OCI-LY7 (cell line): ENCODE measurements around the gene SMARCD1. TPM values are rescaled to one million over a fixed set of nuclear protein-coding genes. Genes with fewer than 3 reads are reported as not detected.

Experiments used
- BruUV-seq: library from RNA; stranded (reverse); fragments of 400-500 nt; replicated peaks from 2 replicates; lab custom pipeline; 2021; lab: Mats Ljungman, UMichigan
- CTCF ChIA-PET: fragments of 300-600 bp; sonication (Branson Sonifier 250); formaldehyde crosslinking; loops from one replicate; lab custom pipeline; 2022; ENCODE audit warnings: antibody characterized with exemption; ENCODE audit not compliant: unreplicated experiment; lab: Charles Lee
- POLR2A ChIA-PET: fragments of 300-600 bp; sonication (Branson Sonifier 250); formaldehyde crosslinking; loops from one replicate; lab custom pipeline; 2022; ENCODE audit warnings: antibody characterized with exemption; lab: Charles Lee
- DNase-seq: peaks from one replicate; pipeline ENCODE4 v3.0.0-alpha.2; 2015; ENCODE audit warnings: low spot score
- H2AFZ ChIP-seq: fragments of 200-600 bp; sonication (generic), shearing (Covaris generic); 2 replicates; pipeline ENCODE4 v1.6.1; 2014; ENCODE audit warnings: mild to moderate bottlenecking, antibody characterized with exemption, low read length, moderate library complexity
- H3K27ac ChIP-seq: fragments of 200-600 bp; sonication (generic); 2 replicates; pipeline ENCODE4 v1.5.1; 2014; ENCODE audit warnings: mixed run types, low read depth, mild to moderate bottlenecking, moderate library complexity, low read length, inconsistent platforms; ENCODE audit not compliant: poor library complexity, severe bottlenecking
- H3K36me3 ChIP-seq: fragments of 200-600 bp; sonication (generic); 2 replicates; pipeline ENCODE4 v1.6.1; 2014; ENCODE audit warnings: mild to moderate bottlenecking, antibody characterized with exemption, low read length, moderate library complexity, mixed read lengths; ENCODE audit not compliant: insufficient read depth
- H3K4me1 ChIP-seq: fragments of 200-600 bp; sonication (generic); 2 replicates; pipeline ENCODE4 v1.5.1; 2014; ENCODE audit warnings: mild to moderate bottlenecking, low read length; ENCODE audit not compliant: insufficient read depth, poor library complexity, severe bottlenecking
- H3K4me2 ChIP-seq: fragments of 200-600 bp; sonication (generic); 2 replicates; pipeline ENCODE4 v1.6.1; 2014; ENCODE audit warnings: mild to moderate bottlenecking, low read length
- H3K4me3 ChIP-seq: fragments of 200-600 bp; sonication (generic); 2 replicates; pipeline ENCODE4 v1.5.1; 2014; ENCODE audit warnings: mild to moderate bottlenecking, low read depth, low read length; ENCODE audit not compliant: poor library complexity, severe bottlenecking
- H3K79me2 ChIP-seq: fragments of 200-600 bp; sonication (generic); 2 replicates; pipeline ENCODE4 v1.6.1; 2016; ENCODE audit warnings: low read depth, mild to moderate bottlenecking, low read length, moderate library complexity, mixed read lengths; ENCODE audit not compliant: insufficient read depth
- H3K9me2 ChIP-seq: fragments of 200-600 bp; sonication (generic); 2 replicates; pipeline ENCODE4 v1.6.1; 2016; ENCODE audit warnings: mild to moderate bottlenecking, low read length, mixed read lengths; ENCODE audit not compliant: insufficient read depth
- H3K9me3 ChIP-seq: fragments of 200-600 bp; sonication (generic); 2 replicates; pipeline ENCODE4 v1.6.1; 2014; ENCODE audit warnings: mild to moderate bottlenecking, mixed run types, low read length, mixed read lengths
- H4K20me1 ChIP-seq: fragments of 200-600 bp; sonication (generic); 2 replicates; pipeline ENCODE4 v1.6.1; 2014; ENCODE audit warnings: mild to moderate bottlenecking, antibody characterized with exemption, low read length, moderate library complexity, mixed read lengths; ENCODE audit not compliant: insufficient read depth
- CTCF ChIP-seq: fragments of 200-600 bp; sonication (generic); conservative IDR thresholded peaks from 2 replicates; pipeline ENCODE4 v1.5.1; 2014; ENCODE audit warnings: mild to moderate bottlenecking, antibody characterized with exemption, low read length, moderate library complexity, mixed read lengths
- EZH2phosphoT487 ChIP-seq: fragments of 200-600 bp; sonication (generic); IDR thresholded peaks from 2 replicates; pipeline ENCODE4 v1.6.1; 2018; ENCODE audit warnings: low read depth, borderline replicate concordance, mild to moderate bottlenecking, mixed run types, antibody characterized with exemption, low read length, moderate library complexity, mixed read lengths
- intact Hi-C: fragments of 100-400 bp; cut with micrococcal nuclease; formaldehyde crosslinking; loops from one replicate; pipeline ENCODE4 v1.10.0; 2022; ENCODE audit not compliant: unreplicated experiment
- total RNA-seq, 2 experiments: library from RNA; depleted of rRNA in 1 of 2; stranded (reverse); fragments of >200 nt in 1 of 2; shearing (Covaris generic) in 1 of 2; gene quantifications; 2 replicates each; pipeline ENCODE4 v1.2.3, GENCODE V29; 2014 to 2022

The SMARCD1 gene
- total RNA-seq, 2 experiments from 2014 or later = 92.8 to 134 TPM

GRCh38 chr12:50077099-50077498 lies 8.0 kb upstream of the SMARCD1 start:
- CTCF ChIA-PET = no interaction called here
- H3K79me2 ChIP-seq = no peaks in the 10 kb centered on the region
- intact Hi-C loops = no loop called here

DNA sequence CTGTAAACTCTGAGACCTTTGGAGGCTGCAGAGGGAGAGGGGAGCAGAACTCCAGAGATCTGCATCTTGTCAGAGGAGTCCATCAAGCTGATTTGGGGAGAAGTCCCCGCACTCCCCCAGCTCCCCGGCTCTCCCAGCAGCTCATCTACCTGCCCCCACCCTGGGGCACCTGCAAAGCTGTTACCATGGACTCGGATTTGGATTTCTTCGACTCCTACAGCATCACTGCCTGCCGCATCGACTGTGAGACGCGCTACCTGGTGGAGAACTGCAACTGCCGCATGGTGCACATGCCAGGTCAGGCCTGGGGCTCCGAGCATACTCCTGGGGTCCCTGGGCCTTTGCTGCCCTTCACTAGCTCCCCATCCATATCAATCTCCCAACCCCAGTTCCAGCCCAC lies 6.9 kb upstream of the SMARCD1 start:
- Histone ChIP-seq H3K4me1 (peaks cover under 1% of the 10 kb centered on the region), H3K9me3 (no peaks in the 10 kb centered on the region), H3K9me2 (no peaks in the 10 kb centered on the region), H4K20me1 (no peaks in the 10 kb centered on the region), H2AFZ (no peak overlapping the region), H3K4me3 (no peak overlapping the region), H3K79me2 (no peaks in the 10 kb centered on the region), H3K27ac (no peak overlapping the region), H3K36me3 (no peaks in the 10 kb centered on the region), H3K4me2 (no peak overlapping the region)
- intact Hi-C loops = no loop called here
- TF ChIP-seq EZH2phosphoT487 (no peak), CTCF (no peak)
- ChIA-PET CTCF (no interaction called here), POLR2A (no interaction called here)
- DNase-seq = no peak
- no TSS peak for BruUV-seq

More at GRCh38 chr12:50077099-50077498, 8.0 kb upstream of the SMARCD1 start:
- H3K9me2 ChIP-seq = no peaks in the 10 kb centered on the region
- no peak overlapping the region for H3K4me2 ChIP-seq
- no TSS peak for BruUV-seq
- no peak overlapping the region for H2AFZ ChIP-seq
- POLR2A ChIA-PET = interaction anchor here (0.6 kb wide), 2 partner anchors 66 to 70 kb away, joined by 3 to 10 read pairs; no protein-coding TSS in a partner anchor
- H3K4me3 ChIP-seq = no peak overlapping the region
- TF ChIP-seq CTCF = no peak
- no peak for DNase-seq
- no peaks in the 10 kb centered on the region for H4K20me1 ChIP-seq
- H3K36me3 ChIP-seq = no peaks in the 10 kb centered on the region
- H3K27ac ChIP-seq = no peak overlapping the region
- H3K4me1 ChIP-seq = no peaks in the 10 kb centered on the region
- H3K9me3 ChIP-seq = no peaks in the 10 kb centered on the region

DNA sequence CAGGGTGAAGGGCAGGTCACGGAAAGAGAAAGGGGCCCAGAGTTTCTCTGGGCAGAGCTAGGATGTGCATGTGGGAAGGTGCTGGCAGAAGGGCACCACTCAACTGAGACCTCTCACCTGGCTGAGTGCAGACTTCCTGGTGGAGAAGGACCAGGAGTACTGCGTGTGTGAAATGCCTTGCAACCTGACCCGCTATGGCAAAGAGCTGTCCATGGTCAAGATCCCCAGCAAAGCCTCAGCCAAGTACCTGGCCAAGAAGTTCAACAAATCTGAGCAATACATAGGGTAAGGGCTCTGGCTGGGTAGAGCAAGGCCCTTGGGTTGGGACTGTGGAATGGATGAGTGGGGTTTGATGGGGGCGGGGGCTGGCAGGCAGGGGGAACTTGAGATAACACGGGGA lies 5.4 kb upstream of the SMARCD1 start:
- Histone ChIP-seq H3K36me3 (no peaks in the 10 kb centered on the region), H3K4me2 (no peak overlapping the region), H3K9me3 (no peaks in the 10 kb centered on the region), H3K9me2 (no peaks in the 10 kb centered on the region), H3K27ac (no peak overlapping the region), H4K20me1 (no peaks in the 10 kb centered on the region), H2AFZ (no peak overlapping the region), H3K4me3 (no peak overlapping the region), H3K79me2 (peaks cover 5% of the 10 kb centered on the region; the same call in 1 of the 2 replicates), H3K4me1 (peaks cover 8% of the 10 kb centered on the region)
- no peak for TF ChIP-seq EZH2phosphoT487
- no peak for TF ChIP-seq CTCF
- no TSS peak for BruUV-seq
- intact Hi-C loops = no loop called here
- DNase-seq = no peak
- ChIA-PET CTCF (no interaction called here), POLR2A (no interaction called here)
